Thoracic aorta (tissue), 2 donors: Measurements from ENCODE around the gene SORL1. TPM values are rescaled to one million over a fixed set of nuclear protein-coding genes. Genes with fewer than 3 reads are reported as not detected.

ENCODE experiments used
- ATAC-seq: fragments of 150-250 bp; one replicate; pipeline ENCODE4 v1.8.0; 2017; ENCODE audit warnings: low read depth; ENCODE audit not compliant: insufficient number of reproducible peaks, low FRiP score
- DNase-seq: peaks from one replicate; pipeline ENCODE4 v3.0.0-alpha.2; 2020; ENCODE audit warnings: low spot score
- H3K27ac ChIP-seq, 2 donors: fragments of 200-600 bp; sonication (generic); 1 replicate in 1 of 2; 2 replicates in 1 of 2; pipeline ENCODE4 v1.5.1; 2016; ENCODE audit warnings: mild to moderate bottlenecking in 2 of 2, moderate library complexity in 2 of 2
- H3K27me3 ChIP-seq: fragments of 200-600 bp; sonication (generic); replicated peaks from 2 replicates; pipeline ENCODE4 v1.6.0; 2016; ENCODE audit warnings: mild to moderate bottlenecking; ENCODE audit not compliant: insufficient read depth
- H3K36me3 ChIP-seq: fragments of 200-600 bp; sonication (generic); one replicate; pipeline ENCODE4 v1.5.1; 2016
- H3K4me1 ChIP-seq, 2 donors: fragments of 200-600 bp; sonication (generic); 1 replicate in 1 of 2; 2 replicates in 1 of 2; pipeline versions ENCODE4 v1.5.1 to v1.6.0; 2016; ENCODE audit warnings: low read depth in 2 of 2, mild to moderate bottlenecking in 1 of 2; ENCODE audit not compliant: control insufficient read depth in 1 of 2
- H3K4me3 ChIP-seq: fragments of 200-600 bp; sonication (generic); 2 replicates; pipeline ENCODE4 v1.5.1; 2016; ENCODE audit warnings: mild to moderate bottlenecking
- H3K9me3 ChIP-seq: fragments of 200-600 bp; sonication (generic); 2 replicates; pipeline ENCODE4 v1.5.1; 2016
- CTCF ChIP-seq: fragments of 200-600 bp; sonication (generic); IDR thresholded peaks from one replicate; pipeline ENCODE4 v1.5.1; 2019; ENCODE audit warnings: antibody characterized with exemption
- total RNA-seq, 2 donors: library from RNA; depleted of rRNA; stranded (reverse); fragments of >200 nt; gene quantifications; one replicate each; pipeline versions ENCODE4 v1.1.0 to v1.2.3, GENCODE V29; 2016

Gene SORL1
- total RNA-seq, 2 donors from 2014 or later: 26.9 to 33.0 TPM

- peaks cover 5% of the 10 kb centered on the region for H3K36me3 ChIP-seq
- no peak for TF ChIP-seq CTCF
- ATAC-seq: no peak
Measured at GRCh38 chr11:121577106-121577848, 125.2 kb downstream of the SORL1 start.

GRCh38 chr11:121578251-121578976, 126.3 kb downstream of the SORL1 start:
- peaks cover 5% of the 10 kb centered on the region for H3K36me3 ChIP-seq
- no peak for DNase-seq
- ATAC-seq: no peak

More at GRCh38 chr11:121577106-121577848, 125.2 kb downstream of the SORL1 start:
- Histone ChIP-seq H3K4me1 (no peaks in the 10 kb centered on the region), H3K4me3 (no peak overlapping the region), H3K27ac (no peak overlapping the region), H3K9me3 (no peaks in the 10 kb centered on the region), H3K27me3 (no peaks in the 10 kb centered on the region)
- DNase-seq: no peak

DNA sequence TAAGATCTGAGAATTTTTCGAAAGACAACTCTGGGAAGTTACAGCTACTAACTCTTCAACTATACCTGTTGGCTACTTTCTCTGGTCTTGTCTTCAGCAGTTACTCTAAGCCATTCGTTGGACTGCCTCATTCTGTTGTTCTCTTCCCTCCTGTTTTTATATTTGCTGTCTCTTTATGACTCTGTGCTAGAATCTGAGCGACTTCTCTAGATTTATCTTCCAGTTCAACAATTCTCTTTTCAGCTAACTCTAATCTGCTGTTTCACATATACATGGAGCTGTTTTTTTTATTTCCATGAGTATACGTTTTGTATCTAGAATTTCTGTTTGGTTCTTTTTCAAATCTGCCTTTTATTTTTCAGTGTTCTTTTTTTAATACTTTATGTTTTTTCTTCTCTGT, 128.0 kb downstream of the SORL1 start:
- Histone ChIP-seq H3K36me3 (peaks cover 5% of the 10 kb centered on the region), H3K27ac (no peak overlapping the region), H3K4me1 (no peaks in the 10 kb centered on the region), H3K9me3 (no peaks in the 10 kb centered on the region), H3K27me3 (no peaks in the 10 kb centered on the region), H3K4me3 (no peak overlapping the region)
- DNase-seq (no peak), ATAC-seq (no peak)
- no peak for TF ChIP-seq CTCF

More at GRCh38 chr11:121578251-121578976, 126.3 kb downstream of the SORL1 start:
- TF ChIP-seq CTCF: no peak
- H3K4me1 ChIP-seq: no peaks in the 10 kb centered on the region
- no peak overlapping the region for H3K27ac ChIP-seq
- H3K4me3 ChIP-seq: no peak overlapping the region
- no peaks in the 10 kb centered on the region for H3K9me3 ChIP-seq
- no peaks in the 10 kb centered on the region for H3K27me3 ChIP-seq

DNA sequence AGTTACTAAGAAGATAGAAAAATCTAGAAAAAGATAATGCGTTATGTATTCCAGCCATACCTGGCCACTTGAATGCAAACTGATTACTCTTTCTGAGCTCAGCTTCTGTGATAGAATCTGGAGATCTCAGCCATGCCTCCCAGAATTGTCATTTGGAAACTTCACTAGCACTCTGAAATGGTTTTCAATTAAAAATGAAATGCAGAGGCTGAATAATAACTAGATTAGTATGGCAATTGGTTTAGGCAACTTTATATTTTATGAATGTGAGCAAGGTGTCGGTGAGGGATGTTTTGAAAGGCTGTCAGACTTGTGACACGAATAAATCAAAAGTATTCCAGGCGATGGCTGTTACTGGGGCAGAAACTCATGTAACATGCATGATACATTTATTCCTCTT, 129.5 kb downstream of the SORL1 start:
- peaks cover 5% of the 10 kb centered on the region for H3K36me3 ChIP-seq
- no peaks in the 10 kb centered on the region for H3K27me3 ChIP-seq
- H3K4me3 ChIP-seq: no peak overlapping the region
- DNase-seq (no peak), ATAC-seq (no peak)
- H3K4me1 ChIP-seq: no peaks in the 10 kb centered on the region
- TF ChIP-seq CTCF: no peak
- no peaks in the 10 kb centered on the region for H3K9me3 ChIP-seq
- H3K27ac ChIP-seq: no peak overlapping the region

- no peaks in the 10 kb centered on the region for H3K9me3 ChIP-seq
- no peak for DNase-seq
- no peak for TF ChIP-seq CTCF
- H3K36me3 ChIP-seq: peaks cover 5% of the 10 kb centered on the region
- no peaks in the 10 kb centered on the region for H3K4me1 ChIP-seq
- no peaks in the 10 kb centered on the region for H3K27me3 ChIP-seq
- H3K4me3 ChIP-seq: no peak overlapping the region
- no peak for ATAC-seq
- no peak overlapping the region for H3K27ac ChIP-seq
Measured at GRCh38 chr11:121582296-121582695, 130.2 kb downstream of the SORL1 start.
